22Rv1 (cell line): ENCODE data around the gene MYO19.
"Not testable (repeated sequence)": the region's sequence is repeated elsewhere in the genome, so short reads cannot be mapped to it uniquely, and the experiment has no call there.

Experiments used
- H3K27ac ChIP-seq: fragments of 450-650 bp; 2 replicates; pipeline ENCODE4 v1.5.1; 2017
- CTCF ChIP-seq: fragments of 450-650 bp; IDR thresholded peaks from 2 replicates; pipeline ENCODE4 v1.5.1; 2017; ENCODE audit warnings: mild to moderate bottlenecking
- ZFX ChIP-seq: fragments of 450-650 bp; IDR thresholded peaks from 2 replicates; pipeline ENCODE4 v1.6.1; 2017; ENCODE audit warnings: antibody characterized with exemption, borderline replicate concordance

MYO19 gene

GRCh38 chr17:36512641-36513040 is 22.0 kb downstream of the MYO19 start:
- TF ChIP-seq ZFX = no peak
- TF ChIP-seq CTCF = no peak
- H3K27ac ChIP-seq = no peak overlapping the region

- TF ChIP-seq CTCF = no peak
- no peak for TF ChIP-seq ZFX
- H3K27ac ChIP-seq = no peak overlapping the region
Observed at GRCh38 chr17:36511216-36511615, 23.5 kb downstream of the MYO19 start.

- TF ChIP-seq ZFX (no peak), CTCF (no peak)
- H3K27ac ChIP-seq = no peak overlapping the region
Observed at GRCh38 chr17:36510636-36511035, 24.0 kb downstream of the MYO19 start.

GRCh38 chr17:36509272-36509985 is 25.2 kb downstream of the MYO19 start:
- H3K27ac ChIP-seq = no peak overlapping the region
- TF ChIP-seq ZFX (no peak), CTCF (no peak)

GRCh38 chr17:36508439-36508838 is 26.2 kb downstream of the MYO19 start:
- H3K27ac ChIP-seq = not testable (repeated sequence)

GRCh38 chr17:36507266-36507665 is 27.4 kb downstream of the MYO19 start:
- no peak for TF ChIP-seq CTCF
- no peak for TF ChIP-seq ZFX
- no peak overlapping the region for H3K27ac ChIP-seq

- no peak overlapping the region for H3K27ac ChIP-seq
- no peak for TF ChIP-seq ZFX
- no peak for TF ChIP-seq CTCF
Observed at GRCh38 chr17:36506831-36507230, 27.8 kb downstream of the MYO19 start.

GRCh38 chr17:36506249-36506826 is 28.3 kb downstream of the MYO19 start:
- H3K27ac ChIP-seq = no peak overlapping the region
- TF ChIP-seq ZFX (no peak), CTCF (no peak)
